CD4-positive, alpha-beta T cell (primary cell): ENCODE results near the gene BARX1. TPM values are rescaled to one million over a fixed set of nuclear protein-coding genes. Genes with fewer than 3 reads are reported as not detected.

ENCODE experiments used
- ATAC-seq: fragments of 200-7000 bp; cut with Tn5 transposase; one replicate; pipeline ENCODE4 v1.10.0; 2022; ENCODE audit warnings: mild to moderate bottlenecking; ENCODE audit not compliant: poor library complexity
- CTCF ChIA-PET: fragments of 350-600 bp; sonication (Branson Sonifier 250); formaldehyde crosslinking; loops from one replicate; lab custom pipeline; 2021; ENCODE audit warnings: antibody characterized with exemption, inconsistent platforms; lab: Charles Lee
- POLR2A ChIA-PET: fragments of 350-600 bp; sonication (Branson Sonifier 250); formaldehyde crosslinking; loops from one replicate; lab custom pipeline; 2021; ENCODE audit warnings: antibody characterized with exemption, inconsistent platforms; lab: Charles Lee
- DNase-seq, 14 experiments: peaks; one replicate each; pipeline ENCODE4 v3.0.0-alpha.2; 2013 to 2020; ENCODE audit warnings: mixed read lengths in 2 of 14
- H3K27ac ChIP-seq, 2 donors: one replicate each; pipeline versions ENCODE4 v1.5.1 to v1.7.0; 2013; ENCODE audit warnings: low read length in 2 of 2, low read depth in 1 of 2, mild to moderate bottlenecking in 1 of 2
- H3K27me3 ChIP-seq, 2 experiments: 1 replicate in 1 of 2; 2 replicates in 1 of 2; pipeline versions ENCODE4 v1.6.1 to v1.7.0; 2013; ENCODE audit warnings: low read length in 2 of 2, control low read depth in 1 of 2, mild to moderate bottlenecking in 1 of 2, moderate library complexity in 1 of 2; ENCODE audit not compliant: insufficient read depth in 2 of 2, control insufficient read depth in 1 of 2
- H3K36me3 ChIP-seq: one replicate; pipeline ENCODE4 v1.6.1; 2013; ENCODE audit warnings: low read length, control low read depth; ENCODE audit not compliant: insufficient read depth
- H3K4me1 ChIP-seq: one replicate; pipeline ENCODE4 v1.6.1; 2013; ENCODE audit warnings: low read length, control low read depth; ENCODE audit not compliant: insufficient read depth
- H3K4me3 ChIP-seq: one replicate; pipeline ENCODE4 v1.5.1; 2013; ENCODE audit warnings: mild to moderate bottlenecking, low read length, moderate library complexity
- H3K9me3 ChIP-seq, 2 experiments: 1 replicate in 1 of 2; 2 replicates in 1 of 2; pipeline versions ENCODE4 v1.6.1 to v1.7.0; 2013; ENCODE audit warnings: low read length in 2 of 2, mild to moderate bottlenecking in 2 of 2, control low read depth in 1 of 2, moderate library complexity in 1 of 2; ENCODE audit not compliant: control insufficient read depth in 1 of 2, insufficient read depth in 1 of 2
- H3K27ac Mint-ChIP-seq: one replicate; pipeline ENCODE4 v1.8.0; 2020; ENCODE audit warnings: mixed read lengths
- H3K27me3 Mint-ChIP-seq: one replicate; pipeline ENCODE4 v1.8.0; 2021; ENCODE audit warnings: mixed read lengths
- H3K36me3 Mint-ChIP-seq: one replicate; pipeline ENCODE4 v1.8.0; 2021; ENCODE audit warnings: low read depth, mixed read lengths
- H3K4me1 Mint-ChIP-seq: one replicate; pipeline ENCODE4 v1.8.0; 2021; ENCODE audit warnings: low read depth, mixed read lengths
- H3K4me3 Mint-ChIP-seq: one replicate; pipeline ENCODE4 v1.8.0; 2020; ENCODE audit warnings: mild to moderate bottlenecking, mixed read lengths
- H3K9me3 Mint-ChIP-seq: one replicate; pipeline ENCODE4 v1.8.0; 2020; ENCODE audit warnings: mixed read lengths
- CTCF ChIP-seq: fragments of 200-600 bp; IDR thresholded peaks from one replicate; pipeline ENCODE4 v1.8.0; 2022; ENCODE audit warnings: antibody characterized with exemption, mild to moderate bottlenecking
- intact Hi-C, 2 experiments: fragments of 100-400 bp; cut with DNase I in 1 of 2; cut with micrococcal nuclease in 1 of 2; formaldehyde crosslinking; loops; one replicate each; pipeline versions ENCODE4 v1.15.1 to v1.9.0; 2023 to 2025; cut with DNase I, micrococcal nuclease
- total RNA-seq, 174 experiments: library from RNA in 2 of 174; stranded (reverse) in 2 of 174; gene quantifications; one replicate each; pipeline ENCODE4 v1.2.3 and lab custom pipeline; 2021 to 2026

BARX1 gene
- total RNA-seq, 2 experiments from 2014 or later, result 0.17 to 0.33 TPM

- Mint-ChIP-seq H3K4me3 (no peak overlapping the region), H3K27ac (no peak overlapping the region), H3K9me3 (no peaks in the 10 kb centered on the region), H3K27me3 (peaks cover 11% of the 10 kb centered on the region), H3K4me1 (peaks cover 6% of the 10 kb centered on the region), H3K36me3 (no peaks in the 10 kb centered on the region)
- H3K36me3 ChIP-seq, result no peaks in the 10 kb centered on the region
- no peak for TF ChIP-seq CTCF
- POLR2A ChIA-PET, result no interaction called here
- ATAC-seq (no peak), DNase-seq (no peak)
- no peaks in the 10 kb centered on the region for H3K27me3 ChIP-seq
- intact Hi-C loops, result no loop called here
- H3K27ac ChIP-seq, result no peak overlapping the region
- CTCF ChIA-PET, result no interaction called here
- no peak overlapping the region for H3K4me3 ChIP-seq
- no peaks in the 10 kb centered on the region for H3K9me3 ChIP-seq
- peaks cover 16% of the 10 kb centered on the region for H3K4me1 ChIP-seq
Measured at GRCh38 chr9:93907551-93908199, 47.5 kb downstream of the BARX1 start.

GRCh38 chr9:93906195-93906880, 48.8 kb downstream of the BARX1 start:
- Histone ChIP-seq H3K9me3 (no peaks in the 10 kb centered on the region), H3K4me1 (peaks cover 10% of the 10 kb centered on the region), H3K27me3 (no peaks in the 10 kb centered on the region), H3K27ac (no peak overlapping the region), H3K4me3 (no peak overlapping the region), H3K36me3 (no peaks in the 10 kb centered on the region)
- Mint-ChIP-seq H3K27ac (no peak overlapping the region), H3K27me3 (peaks cover 11% of the 10 kb centered on the region), H3K36me3 (no peaks in the 10 kb centered on the region), H3K4me3 (no peak overlapping the region), H3K4me1 (peaks cover 6% of the 10 kb centered on the region), H3K9me3 (no peaks in the 10 kb centered on the region)
- no peak for TF ChIP-seq CTCF
- intact Hi-C loops, result no loop called here
- CTCF ChIA-PET, result no interaction called here
- DNase-seq (no peak), ATAC-seq (no peak)
- POLR2A ChIA-PET, result no interaction called here

GRCh38 chr9:93905473-93906133, 49.6 kb downstream of the BARX1 start:
- ATAC-seq (no peak), DNase-seq (no peak)
- TF ChIP-seq CTCF, result no peak
- peaks cover 11% of the 10 kb centered on the region for H3K27me3 Mint-ChIP-seq
- H3K4me1 ChIP-seq, result peaks cover 10% of the 10 kb centered on the region
- H3K4me3 Mint-ChIP-seq, result no peak overlapping the region
- peaks cover 6% of the 10 kb centered on the region for H3K4me1 Mint-ChIP-seq
- CTCF ChIA-PET, result no interaction called here
- POLR2A ChIA-PET, result no interaction called here
- H3K9me3 Mint-ChIP-seq, result no peaks in the 10 kb centered on the region
- no peaks in the 10 kb centered on the region for H3K27me3 ChIP-seq
- no peak overlapping the region for H3K27ac Mint-ChIP-seq
- H3K36me3 Mint-ChIP-seq, result no peaks in the 10 kb centered on the region
- no peaks in the 10 kb centered on the region for H3K9me3 ChIP-seq
- H3K36me3 ChIP-seq, result no peaks in the 10 kb centered on the region
- intact Hi-C loops, result no loop called here
- no peak overlapping the region for H3K27ac ChIP-seq
- H3K4me3 ChIP-seq, result no peak overlapping the region
